ENCODE data around the gene DPH2. TPM values are rescaled to one million over a fixed set of nuclear protein-coding genes. Genes with fewer than 3 reads are reported as not detected.

The DPH2 gene
- total RNA-seq, 1 donor from 2014 or later = 25.3 TPM

DNA sequence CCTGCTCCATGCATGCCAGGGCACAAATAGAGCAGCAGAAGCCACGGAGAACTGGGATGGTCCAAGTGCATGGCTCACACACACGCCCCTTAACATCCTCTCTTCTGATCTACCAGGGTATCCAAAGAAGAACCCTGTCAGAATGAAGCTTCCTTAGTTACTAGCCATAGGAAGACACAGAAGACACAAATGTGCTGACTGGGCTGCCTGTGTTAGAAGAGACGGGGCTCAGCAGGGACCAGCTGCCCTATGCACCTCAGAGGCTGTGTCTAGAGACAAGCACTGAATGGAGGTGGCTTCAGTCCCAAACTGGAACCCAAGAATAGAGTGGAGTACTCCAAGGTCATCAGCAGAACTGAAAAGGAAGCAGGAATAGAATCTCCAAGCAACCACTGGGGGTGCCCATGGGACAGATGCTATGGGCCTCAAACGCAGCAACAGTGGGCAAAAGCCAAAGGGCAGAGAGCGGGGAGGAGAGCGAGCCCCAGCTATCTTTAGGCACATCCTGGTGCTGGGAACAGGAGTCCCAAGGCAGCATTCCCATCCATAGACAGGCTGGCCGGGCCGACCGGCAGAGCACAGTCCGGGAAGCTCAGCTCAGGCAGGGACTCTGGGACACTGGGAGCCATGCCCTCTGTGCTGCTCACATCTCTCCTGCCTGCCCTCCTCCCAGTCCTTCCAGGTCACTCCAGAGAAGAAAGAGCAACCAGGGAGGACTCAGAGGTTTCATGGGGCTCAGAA lies 51.9 kb downstream of the DPH2 start:
- Mint-ChIP-seq H3K36me3 (ENCODE audit: unreplicated experiment) (peaks cover 4% of the 10 kb centered on the region), H3K27me3 (ENCODE audit: unreplicated experiment) (peaks cover 2% of the 10 kb centered on the region), H3K4me3 (ENCODE audit: unreplicated experiment) (peak overlapping the region; percentile 47), H3K4me1 (ENCODE audit: low read depth, unreplicated experiment) (no peaks in the 10 kb centered on the region), H3K9me3 (ENCODE audit: unreplicated experiment) (peaks cover 2% of the 10 kb centered on the region), H3K27ac (ENCODE audit: unreplicated experiment) (no peak overlapping the region)
- TF ChIP-seq, protein P1, sequence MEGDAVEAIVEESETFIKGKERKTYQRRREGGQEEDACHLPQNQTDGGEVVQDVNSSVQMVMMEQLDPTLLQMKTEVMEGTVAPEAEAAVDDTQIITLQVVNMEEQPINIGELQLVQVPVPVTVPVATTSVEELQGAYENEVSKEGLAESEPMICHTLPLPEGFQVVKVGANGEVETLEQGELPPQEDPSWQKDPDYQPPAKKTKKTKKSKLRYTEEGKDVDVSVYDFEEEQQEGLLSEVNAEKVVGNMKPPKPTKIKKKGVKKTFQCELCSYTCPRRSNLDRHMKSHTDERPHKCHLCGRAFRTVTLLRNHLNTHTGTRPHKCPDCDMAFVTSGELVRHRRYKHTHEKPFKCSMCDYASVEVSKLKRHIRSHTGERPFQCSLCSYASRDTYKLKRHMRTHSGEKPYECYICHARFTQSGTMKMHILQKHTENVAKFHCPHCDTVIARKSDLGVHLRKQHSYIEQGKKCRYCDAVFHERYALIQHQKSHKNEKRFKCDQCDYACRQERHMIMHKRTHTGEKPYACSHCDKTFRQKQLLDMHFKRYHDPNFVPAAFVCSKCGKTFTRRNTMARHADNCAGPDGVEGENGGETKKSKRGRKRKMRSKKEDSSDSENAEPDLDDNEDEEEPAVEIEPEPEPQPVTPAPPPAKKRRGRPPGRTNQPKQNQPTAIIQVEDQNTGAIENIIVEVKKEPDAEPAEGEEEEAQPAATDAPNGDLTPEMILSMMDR (IDR thresholded peaks at IDR 0.05; ENCODE audit: partially characterized antibody, unreplicated experiment) = no peak
- DNase-seq = no peak

Other genes with a start within 250 kb of the DPH2 start
- not detected for gene ARTN, start 36.2 kb upstream of the DPH2 start, total RNA-seq (ENCODE audit: unreplicated experiment)
- gene IPO13, start 23.1 kb upstream of the DPH2 start, total RNA-seq (ENCODE audit: unreplicated experiment) = 53.2 TPM
- gene ATP6V0B, start 5.0 kb downstream of the DPH2 start, total RNA-seq (ENCODE audit: unreplicated experiment) = 208 TPM
- gene B4GALT2, start 9.2 kb downstream of the DPH2 start, total RNA-seq (ENCODE audit: unreplicated experiment) = 45.7 TPM
- 6.3 TPM for gene CCDC24, start 21.6 kb downstream of the DPH2 start, total RNA-seq (ENCODE audit: unreplicated experiment)
- gene SLC6A9, start 61.5 kb downstream of the DPH2 start, total RNA-seq (ENCODE audit: unreplicated experiment) = 8.9 TPM
- 10.9 TPM for gene KLF17, start 148.8 kb downstream of the DPH2 start, total RNA-seq (ENCODE audit: unreplicated experiment)
- gene KLF18, start 171.6 kb downstream of the DPH2 start, total RNA-seq (ENCODE audit: unreplicated experiment) = 0.17 TPM
- 62.6 TPM for gene DMAP1, start 243.5 kb downstream of the DPH2 start, total RNA-seq (ENCODE audit: unreplicated experiment)